Measurements from ENCODE around the gene TRIM50.
A peak's percentile ranks its signal among the peaks of the same experiment; 100 is the strongest.
"Not testable (repeated sequence)": the region's sequence is repeated elsewhere in the genome, so short reads cannot be mapped to it uniquely, and the experiment has no call there.

Gene TRIM50

GRCh38 chr7:73349763-73350162, 21.9 kb upstream of the TRIM50 start:
- DNase-seq: no peak

- no peak for DNase-seq
These were observed 18.1 kb upstream of the TRIM50 start for GRCh38 chr7:73345951-73346350.

- no peak for DNase-seq
These were observed 17.7 kb upstream of the TRIM50 start for GRCh38 chr7:73345538-73345937.

- no peak for DNase-seq
These were observed 15.9 kb upstream of the TRIM50 start for GRCh38 chr7:73343671-73344380.

GRCh38 chr7:73342645-73343044, 14.8 kb upstream of the TRIM50 start:
- no peak for DNase-seq

- DNase-seq: no peak
These were observed 14.0 kb upstream of the TRIM50 start for GRCh38 chr7:73341877-73342276.

GRCh38 chr7:73340514-73340913, 12.6 kb upstream of the TRIM50 start:
- DNase-seq: no peak

GRCh38 chr7:73338321-73338720, 10.4 kb upstream of the TRIM50 start:
- no peak for DNase-seq

GRCh38 chr7:73332447-73332846, 4.6 kb upstream of the TRIM50 start:
- no peak for DNase-seq

- no peak for DNase-seq
These were observed 2.9 kb upstream of the TRIM50 start for GRCh38 chr7:73330772-73331171.

GRCh38 chr7:73329861-73330581, 2.1 kb upstream of the TRIM50 start:
- no peak for DNase-seq

- no peak for DNase-seq
These were observed 814 bp upstream of the TRIM50 start for GRCh38 chr7:73328696-73329095.

GRCh38 chr7:73327449-73327848, 433 bp downstream of the TRIM50 start:
- not testable (repeated sequence) for DNase-seq

GRCh38 chr7:73325424-73325823, 2.5 kb downstream of the TRIM50 start:
- DNase-seq: not testable (repeated sequence)

- peak; percentile 41 for DNase-seq
These were observed 3.6 kb downstream of the TRIM50 start for GRCh38 chr7:73324081-73324845.

- DNase-seq: not testable (repeated sequence)
These were observed 4.3 kb downstream of the TRIM50 start for GRCh38 chr7:73323434-73324080.

- DNase-seq: not testable (repeated sequence)
These were observed 7.9 kb downstream of the TRIM50 start for GRCh38 chr7:73320009-73320408.

- DNase-seq: not testable (repeated sequence)
These were observed 8.3 kb downstream of the TRIM50 start for GRCh38 chr7:73319541-73319940.

GRCh38 chr7:73318656-73319204, 9.2 kb downstream of the TRIM50 start:
- DNase-seq: not testable (repeated sequence)

GRCh38 chr7:73316521-73316920, 11.4 kb downstream of the TRIM50 start:
- no peak for DNase-seq

GRCh38 chr7:73314271-73314670, 13.6 kb downstream of the TRIM50 start:
- DNase-seq: no peak

GRCh38 chr7:73313521-73313906, 14.4 kb downstream of the TRIM50 start:
- DNase-seq: no peak

All from activated CD4-positive, CD25-positive, alpha-beta regulatory T cell treated with anti-CD3 and anti-CD28 coated beads, Interleukin-2, amount 50 U/mL, for 72 hours (primary cell).